DMS114 treated with DMSO at 0.1 percent for 48 hours (cell line): ENCODE measurements around the gene TMOD1.
"Not testable (repeated sequence)": the region's sequence is repeated elsewhere in the genome, so short reads cannot be mapped to it uniquely, and the experiment has no call there.

Experiments used
- DNase-seq: peaks from one replicate; lab custom pipeline; 2025; ENCODE audit not compliant: unreplicated experiment; lab: John Stamatoyannopoulos, UW

TMOD1 gene

DNA sequence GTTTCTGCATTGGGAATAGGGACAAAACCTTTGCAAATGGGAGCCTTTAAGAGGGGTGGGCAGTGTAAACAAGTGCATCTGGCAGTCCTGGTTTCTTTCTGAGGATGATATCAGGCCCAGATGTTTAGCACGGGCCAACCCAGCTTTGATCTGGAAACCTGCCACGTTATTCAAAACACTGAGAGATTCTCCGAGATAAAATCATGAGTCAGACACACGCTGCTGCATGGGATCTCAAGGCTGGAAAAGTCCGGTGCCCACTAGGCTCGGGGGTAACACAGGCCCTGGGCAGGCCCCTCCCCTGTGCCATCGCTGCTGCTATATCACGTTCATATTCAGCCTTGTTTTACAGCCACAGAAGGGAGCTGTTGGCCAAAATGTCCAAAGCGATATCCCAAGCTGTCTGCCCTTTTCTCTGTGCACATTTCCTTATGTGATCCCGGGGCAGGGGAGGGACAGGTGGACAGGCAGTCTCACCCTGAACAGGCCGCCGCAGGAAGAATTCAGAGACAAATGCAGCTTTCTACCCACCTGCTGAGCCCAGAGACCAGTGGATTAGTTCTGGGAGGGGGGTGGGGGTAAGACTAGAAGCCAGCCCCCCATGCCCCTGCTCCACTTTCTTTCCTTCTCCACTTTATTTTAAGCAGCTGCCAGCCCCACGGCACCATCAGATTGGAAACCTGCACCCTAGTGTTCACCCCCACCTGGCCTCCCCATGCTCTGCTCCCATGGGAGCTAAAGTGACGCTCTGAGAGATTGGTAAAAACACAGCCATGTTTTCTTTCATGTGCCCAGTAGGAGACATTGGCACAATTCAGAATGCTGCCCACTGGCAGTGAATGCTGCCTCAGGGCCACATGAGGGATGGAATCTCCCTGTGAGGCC lies 63.1 kb downstream of the TMOD1 start:
- no peak for DNase-seq

DNA sequence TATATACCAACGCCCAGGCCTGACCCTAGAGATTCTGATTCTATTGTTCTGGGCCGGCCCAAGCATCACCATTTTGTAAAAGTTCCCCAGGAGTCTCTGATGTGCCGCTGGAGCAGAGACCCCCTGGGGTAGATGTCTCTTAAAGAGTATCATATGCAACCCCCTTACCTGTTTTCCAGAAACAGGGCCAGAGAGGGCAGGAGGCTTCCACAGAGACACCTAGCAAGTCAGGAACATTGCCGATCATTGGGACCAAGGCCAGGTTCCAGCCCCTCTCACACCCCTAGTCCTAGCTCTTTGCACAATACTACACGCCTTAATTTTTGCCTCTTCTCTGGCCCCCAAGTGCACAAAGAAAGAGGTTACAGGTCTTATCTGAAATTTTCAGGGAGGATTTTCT lies 63.8 kb downstream of the TMOD1 start:
- no peak for DNase-seq

DNA sequence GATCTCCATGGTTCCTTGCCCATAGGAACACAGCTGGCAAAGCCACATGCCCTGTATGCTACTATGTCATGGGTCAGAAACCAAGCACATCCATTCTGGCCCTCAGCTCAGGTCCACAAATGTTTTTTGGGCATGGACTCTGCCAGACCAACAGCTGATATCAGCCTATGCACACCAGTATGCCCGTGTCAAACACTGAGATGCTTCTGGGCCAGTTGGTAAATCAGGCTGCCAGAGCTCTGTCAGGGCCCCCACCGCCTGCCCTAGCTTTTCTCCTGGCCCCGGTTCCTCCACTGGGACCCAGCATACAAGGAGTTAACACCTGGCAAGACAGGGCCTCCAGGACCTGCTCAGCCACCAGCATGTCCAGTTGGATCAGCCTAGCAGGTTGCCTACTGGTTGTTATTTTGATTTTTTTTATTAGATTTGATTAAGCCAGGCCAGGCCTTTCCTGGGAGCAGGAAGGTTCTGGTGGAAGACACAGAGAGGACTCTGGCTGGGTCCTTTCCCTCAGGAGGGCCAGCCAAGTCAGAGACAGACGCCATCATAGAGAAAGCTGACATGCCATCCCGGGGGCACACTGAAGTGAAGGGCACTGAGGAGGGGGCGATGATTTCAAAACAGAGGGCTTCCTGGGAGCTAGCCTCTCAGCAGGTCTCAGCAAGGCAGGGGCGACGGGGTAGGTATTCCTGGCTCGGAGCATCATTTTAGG lies 65.9 kb downstream of the TMOD1 start:
- no peak for DNase-seq

DNA sequence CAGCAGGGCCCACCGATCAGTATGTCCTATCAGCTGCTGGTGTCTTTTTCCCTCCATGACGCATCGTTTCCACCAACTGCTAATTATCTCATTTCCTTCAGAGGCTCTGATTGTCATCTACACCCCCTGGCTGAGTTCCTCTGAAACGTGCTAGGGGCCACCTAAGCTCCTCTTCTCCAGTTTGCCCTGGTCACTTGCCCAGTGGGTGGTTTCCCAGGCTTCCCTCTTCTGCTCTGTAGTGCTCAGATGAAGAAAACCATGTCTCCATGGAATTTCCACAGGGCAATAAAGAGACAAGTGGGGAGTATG lies 66.4 kb downstream of the TMOD1 start:
- DNase-seq = no peak

DNA sequence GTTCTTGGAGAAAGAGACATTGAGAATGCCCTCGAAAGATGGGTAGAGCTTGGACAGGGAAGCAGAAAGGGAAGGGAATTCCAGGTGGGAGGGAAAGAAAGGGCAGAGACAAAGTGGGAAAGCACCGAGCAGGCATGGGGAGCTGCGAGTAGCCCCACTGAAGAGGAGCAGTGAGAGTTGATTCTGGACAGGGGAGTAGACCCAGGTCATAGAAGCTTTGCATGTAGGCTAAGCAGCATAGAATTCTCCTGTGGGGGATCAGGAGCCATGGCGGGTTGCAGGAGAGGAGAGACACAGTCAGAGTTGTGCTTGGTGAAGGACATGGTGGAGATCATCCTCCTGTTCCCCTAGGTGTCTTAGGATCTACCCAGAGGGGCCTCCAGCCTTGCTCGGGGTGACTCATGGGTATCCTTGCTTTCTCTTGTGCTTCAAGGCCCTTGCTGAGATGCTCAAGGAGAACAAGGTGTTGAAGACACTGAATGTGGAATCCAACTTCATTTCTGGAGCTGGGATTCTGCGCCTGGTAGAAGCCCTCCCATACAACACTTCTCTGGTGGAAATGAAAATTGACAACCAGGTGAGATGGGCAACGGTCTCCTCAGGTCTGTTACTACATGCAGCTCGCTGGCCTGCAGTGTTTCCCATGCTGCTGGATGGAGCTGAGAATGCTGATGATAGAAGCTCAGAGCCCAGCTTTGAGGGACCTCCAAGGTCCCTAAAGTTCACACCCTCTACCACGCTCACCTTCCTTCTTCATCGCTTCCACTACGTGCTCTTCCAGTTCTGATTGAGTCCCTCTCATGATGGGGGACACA lies 67.2 kb downstream of the TMOD1 start:
- no peak for DNase-seq

DNA sequence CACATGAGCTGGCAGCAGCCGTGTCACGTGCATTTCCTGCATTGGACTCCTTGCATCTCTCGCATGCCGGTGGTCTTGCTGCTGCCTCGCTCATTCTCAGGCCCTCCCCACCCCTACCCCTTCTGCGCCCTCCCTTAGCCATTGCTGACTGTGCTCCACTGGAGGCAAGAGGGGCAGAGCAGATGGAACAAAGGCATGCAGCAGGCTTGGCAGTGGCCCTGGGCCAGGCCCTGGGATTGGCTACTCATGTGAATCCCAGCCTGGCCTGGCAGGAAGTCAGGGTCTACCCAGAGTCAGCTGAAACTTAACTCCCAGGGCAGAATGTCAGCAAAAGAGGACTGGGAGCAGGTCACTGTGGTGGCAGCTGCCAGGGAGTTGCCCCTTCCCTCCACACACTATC lies 69.4 kb downstream of the TMOD1 start:
- no peak for DNase-seq

DNA sequence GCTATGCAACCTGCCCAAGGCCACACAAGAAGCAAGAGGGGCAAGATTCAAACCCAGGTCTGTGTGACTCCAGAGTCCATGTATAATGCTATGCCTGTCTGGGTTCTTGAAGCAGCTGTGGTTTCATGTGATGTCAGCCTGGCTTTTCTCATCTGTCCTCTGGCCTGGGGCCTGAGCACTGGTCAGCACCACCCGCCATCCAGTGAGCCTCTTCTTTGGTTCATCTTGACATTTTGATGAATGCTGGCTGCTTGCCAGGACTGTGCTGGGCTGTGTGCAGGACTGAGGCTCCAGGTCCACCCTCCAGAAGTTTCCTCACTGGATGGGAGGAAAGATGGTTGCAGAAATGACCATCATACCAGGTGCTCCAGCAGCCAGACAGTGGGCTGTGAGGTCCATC lies 70.2 kb downstream of the TMOD1 start:
- DNase-seq = no peak

DNA sequence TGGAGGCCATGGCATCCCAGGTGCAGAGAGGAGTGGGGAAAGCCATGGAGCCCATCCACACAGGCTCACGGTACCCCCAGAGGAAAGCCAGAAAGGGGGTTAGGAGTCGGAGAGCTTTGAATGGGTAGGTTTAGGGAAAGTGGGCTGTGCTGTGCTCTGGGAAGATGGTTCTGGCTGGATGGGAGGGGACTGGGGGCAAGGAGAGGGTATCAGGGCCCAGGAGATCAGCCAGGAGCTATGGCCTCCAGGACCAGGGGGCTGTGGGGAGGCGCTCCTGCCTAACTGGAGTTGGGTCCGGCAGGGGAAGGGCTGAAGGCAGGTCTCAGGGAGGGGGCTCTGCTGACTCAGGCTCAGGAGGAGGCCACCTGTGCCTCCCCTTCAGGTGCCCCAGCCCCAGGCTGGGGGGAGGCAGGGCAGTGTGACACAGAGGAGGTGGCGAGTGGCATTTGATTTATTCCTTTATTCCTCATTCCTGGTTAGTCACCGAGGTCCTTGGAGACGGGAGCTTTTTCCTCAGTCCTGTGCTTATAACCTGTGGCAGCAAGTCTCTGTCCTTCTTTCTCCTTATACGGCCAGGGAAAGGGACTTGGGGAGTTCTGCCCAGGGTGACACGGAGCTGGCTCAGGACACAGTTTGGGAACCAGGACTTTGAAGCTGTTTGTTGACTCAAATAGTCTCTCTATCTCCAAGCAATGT lies 70.9 kb downstream of the TMOD1 start:
- DNase-seq = no peak

DNA sequence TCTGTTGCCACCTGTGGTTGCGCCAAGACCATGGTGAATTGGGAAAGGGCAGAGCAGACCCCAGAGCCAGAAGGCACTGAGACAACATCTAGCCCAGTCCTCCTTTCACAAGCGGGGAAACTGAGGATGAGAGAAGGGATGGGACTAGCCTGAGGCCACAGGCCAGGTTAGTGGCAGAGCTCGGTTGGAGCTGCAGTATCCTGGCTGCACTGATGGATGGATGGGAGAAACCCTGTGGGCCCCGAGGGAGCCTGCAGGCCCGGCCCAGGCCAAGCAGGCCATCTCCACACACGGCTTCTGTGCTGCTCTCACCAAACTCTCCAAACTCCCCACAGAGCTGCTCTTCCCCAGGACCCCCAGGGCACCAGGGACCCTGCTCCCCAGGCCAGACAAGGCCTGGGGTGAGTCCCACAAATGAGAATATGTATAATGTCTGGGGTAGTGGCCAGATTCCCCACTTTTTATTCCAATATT lies 71.5 kb downstream of the TMOD1 start:
- no peak for DNase-seq

DNA sequence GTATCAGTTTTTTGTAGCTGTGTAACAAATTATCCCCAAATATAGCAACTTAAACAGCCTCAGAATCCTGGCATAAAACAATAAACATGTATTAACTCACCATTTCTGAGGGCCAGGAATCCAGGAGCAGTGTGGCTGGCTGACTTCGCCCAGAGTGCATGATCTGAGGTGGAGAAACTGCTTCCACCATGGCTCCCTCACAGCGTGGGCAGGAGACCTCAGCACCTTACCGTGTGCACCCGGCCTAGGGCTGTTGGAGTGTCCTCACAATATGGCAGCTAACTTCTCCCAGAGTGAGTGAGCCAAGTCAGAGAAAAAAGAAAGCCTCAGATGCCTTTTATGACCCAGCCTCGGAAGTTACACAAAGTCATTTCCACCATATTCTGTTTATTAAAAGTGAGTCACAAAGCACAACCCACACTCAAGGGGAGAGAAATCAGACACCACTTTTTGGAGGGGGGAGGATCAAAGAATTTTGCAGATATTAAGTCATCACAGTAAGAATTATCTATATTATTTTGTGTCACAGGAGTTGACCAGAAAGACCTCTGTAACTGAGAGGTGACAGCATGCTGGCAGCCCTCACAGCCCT lies 72.1 kb downstream of the TMOD1 start:
- DNase-seq = no peak

DNA sequence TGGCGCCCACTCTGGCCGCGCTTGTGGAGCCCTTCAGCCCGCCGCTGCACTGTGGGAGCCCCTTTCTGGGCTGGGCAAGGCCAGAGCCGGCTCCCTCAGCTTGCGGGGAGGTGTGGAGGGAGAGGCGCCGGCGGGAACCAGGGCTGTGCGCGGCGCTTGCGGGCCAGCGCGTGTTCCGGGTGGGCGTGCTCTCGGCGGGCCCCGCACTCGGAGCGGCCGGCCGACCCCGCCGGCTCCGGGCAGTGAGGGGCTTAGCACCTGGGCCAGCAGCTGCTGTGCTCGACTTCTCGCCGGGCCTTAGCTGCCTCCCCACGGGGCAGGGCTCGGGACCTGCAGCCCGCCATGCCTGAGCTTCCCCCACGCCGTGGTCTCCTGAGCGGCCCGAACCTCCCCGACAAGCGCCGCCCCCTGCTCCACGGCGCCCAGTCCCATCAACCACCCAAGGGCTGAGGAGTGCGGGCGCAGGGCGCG lies 72.7 kb downstream of the TMOD1 start:
- DNase-seq = not testable (repeated sequence)

DNA sequence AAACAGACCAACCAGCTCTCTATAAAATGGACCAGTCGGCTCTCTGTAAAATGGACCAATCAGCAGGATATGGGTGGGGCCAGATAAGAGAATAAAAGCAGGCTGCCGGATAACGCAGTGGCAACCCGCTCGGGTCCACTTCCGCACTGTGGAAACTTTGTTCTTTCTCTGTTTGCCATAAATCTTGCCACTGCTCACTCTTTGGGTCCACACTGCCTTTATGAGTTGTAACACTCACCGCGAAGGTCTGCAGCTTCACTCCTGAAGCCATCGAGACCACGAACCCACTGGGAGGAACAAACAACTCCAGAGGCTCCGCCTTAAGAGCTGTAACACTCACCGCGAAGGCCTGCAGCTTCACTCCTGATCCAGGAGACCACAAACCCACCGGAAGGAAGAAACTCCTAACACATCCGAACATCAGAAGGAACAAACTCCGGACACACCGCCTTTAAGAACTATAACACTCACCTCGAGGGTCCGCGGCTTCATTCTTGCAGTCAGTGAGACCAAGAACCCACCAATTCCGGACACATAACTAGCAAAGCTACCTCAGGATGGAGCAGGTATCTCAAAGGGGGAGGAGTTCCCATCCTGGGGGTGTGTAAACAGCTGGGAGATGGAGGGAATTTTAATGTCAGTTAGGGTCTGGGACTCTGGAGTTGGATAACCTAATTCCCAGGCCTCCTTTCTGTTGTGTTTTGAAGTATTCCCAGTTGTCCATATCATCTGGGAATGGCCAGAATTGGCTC lies 73.6 kb downstream of the TMOD1 start:
- not testable (repeated sequence) for DNase-seq

DNA sequence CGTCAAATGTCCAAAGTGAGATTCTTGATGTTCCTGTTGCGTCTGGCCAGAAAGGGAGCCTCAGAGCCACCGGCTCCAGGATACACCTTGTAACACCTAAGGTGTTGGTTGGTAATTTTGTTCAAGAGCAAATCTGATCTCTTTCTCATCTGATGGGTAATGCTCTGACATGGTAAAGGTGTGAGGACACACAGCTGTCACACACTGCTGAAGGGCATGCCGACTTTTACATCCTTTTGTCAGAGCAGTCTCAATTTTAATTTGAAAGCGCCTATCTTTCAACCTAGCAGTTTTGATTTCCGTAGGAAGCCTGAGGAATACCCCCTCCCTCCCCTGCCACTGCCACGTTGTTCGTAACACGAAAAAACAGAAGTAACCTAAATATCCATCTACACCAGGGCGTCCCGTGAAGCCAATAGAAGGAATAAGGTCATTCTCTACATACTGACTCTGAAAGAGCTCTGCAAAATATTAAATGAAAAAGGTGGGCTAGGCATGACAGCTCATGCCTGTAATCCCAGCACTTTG lies 74.3 kb downstream of the TMOD1 start:
- DNase-seq = no peak

DNA sequence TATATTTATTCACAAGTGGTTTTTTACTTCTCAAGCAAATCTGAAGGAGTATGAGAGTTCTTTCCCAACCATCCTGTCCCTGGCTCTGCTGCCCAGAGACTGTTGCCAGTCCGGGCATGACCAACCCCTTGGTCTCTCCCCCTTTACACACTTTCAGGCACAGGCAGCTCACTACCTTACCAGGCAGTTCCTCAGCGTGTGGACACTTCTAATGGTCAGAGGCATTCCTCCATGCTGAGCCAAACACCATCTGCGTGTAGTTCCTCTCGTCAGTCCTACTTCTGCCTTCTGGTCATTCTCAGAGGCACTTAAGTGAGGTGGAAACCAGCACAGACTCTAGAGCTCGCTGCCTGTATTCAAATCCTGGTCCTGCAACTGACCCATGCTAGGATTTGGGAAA lies 75.6 kb downstream of the TMOD1 start:
- DNase-seq = no peak

DNA sequence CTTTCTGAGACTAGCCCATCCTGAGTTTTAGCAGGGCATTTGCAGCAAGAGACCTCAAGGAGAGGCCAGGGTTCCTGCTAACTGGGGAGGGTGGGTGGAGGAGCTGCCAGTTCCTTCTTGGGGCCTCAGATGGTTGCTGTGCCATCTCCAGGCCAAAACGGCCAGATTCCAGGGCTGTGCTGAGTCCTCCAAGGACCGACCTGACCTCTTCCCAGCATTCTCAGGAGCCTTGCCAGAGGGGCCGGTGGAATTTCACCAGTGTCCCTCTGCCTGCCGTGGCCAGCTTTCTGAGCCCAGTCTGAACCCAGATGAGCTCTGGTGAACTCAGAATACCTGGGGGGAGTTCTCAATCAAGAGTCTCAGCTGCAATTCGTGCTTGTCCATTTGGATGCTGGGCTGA lies 77.4 kb downstream of the TMOD1 start:
- no peak for DNase-seq

DNA sequence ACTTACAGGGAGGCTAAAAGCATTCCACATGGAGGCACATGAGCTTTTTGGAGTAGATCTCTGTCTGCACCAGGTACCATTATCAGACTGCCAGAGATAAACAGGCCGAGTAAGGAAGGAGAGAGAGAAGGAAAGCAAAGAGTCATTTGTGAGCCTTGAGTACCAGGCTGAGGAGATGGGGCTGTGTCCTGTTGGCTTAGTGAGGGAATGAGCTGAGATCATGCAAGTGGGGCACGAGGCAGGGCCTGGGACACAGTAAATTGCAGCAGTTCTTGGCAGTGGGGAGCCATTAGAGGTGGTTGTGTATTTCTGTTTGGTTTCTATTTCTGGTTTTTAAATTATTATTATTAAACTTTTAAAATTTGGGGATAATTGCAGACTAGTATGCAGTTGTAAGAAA lies 78.4 kb downstream of the TMOD1 start:
- no peak for DNase-seq

DNA sequence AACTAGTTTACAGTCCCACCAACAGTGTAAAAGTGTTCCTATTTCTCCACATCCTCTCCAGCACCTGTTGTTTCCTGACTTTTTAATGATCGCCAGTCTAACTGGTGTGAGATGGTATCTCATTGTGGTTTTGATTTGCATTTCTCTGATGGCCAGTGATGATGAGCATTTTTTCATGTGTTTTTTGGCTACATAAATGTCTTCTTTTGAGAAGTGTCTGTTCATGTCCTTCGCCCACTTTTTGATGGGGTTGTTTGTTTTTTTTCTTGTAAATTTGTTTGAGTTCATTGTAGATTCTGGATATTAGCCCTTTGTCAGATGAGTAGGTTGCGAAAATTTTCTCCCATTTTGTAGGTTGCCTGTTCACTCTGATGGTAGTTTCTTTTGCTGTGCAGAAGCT lies 80.1 kb downstream of the TMOD1 start:
- DNase-seq = not testable (repeated sequence)

DNA sequence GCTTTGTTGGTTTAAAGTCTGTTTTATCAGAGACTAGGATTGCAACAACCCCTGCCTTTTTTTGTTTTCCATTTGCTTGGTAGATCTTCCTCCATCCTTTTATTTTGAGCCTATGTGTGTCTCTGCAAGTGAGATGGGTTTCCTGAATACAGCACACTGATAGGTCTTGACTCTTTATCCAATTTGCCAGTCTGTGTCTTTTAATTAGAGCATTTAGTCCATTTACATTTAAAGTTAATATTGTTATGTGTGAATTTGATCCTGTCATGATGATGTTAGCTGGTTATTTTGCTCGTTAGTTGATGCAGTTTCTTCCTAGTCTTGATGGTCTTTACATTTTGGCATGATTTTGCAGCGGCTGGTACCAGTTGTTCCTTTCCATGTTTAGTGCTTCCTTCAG lies 83.3 kb downstream of the TMOD1 start:
- DNase-seq = not testable (repeated sequence)

DNA sequence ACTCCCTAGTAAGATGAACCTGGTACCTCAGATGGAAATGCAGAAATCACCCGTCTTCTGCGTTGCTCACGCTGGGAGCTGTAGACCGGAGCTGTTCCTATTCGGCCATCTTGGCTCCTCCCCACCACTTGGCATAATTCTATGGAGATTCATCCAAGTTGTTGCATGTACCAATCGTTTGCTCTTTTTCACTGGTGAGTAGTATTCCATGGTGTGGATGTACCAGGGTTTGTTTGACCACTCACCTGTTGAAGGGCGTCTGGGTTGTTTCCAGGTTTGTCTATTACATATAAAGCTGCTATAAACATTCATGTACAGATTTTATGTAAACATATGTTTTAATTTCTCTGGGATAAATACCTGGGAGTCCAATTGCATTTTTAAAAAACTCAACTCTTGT lies 85.4 kb downstream of the TMOD1 start:
- not testable (repeated sequence) for DNase-seq

DNA sequence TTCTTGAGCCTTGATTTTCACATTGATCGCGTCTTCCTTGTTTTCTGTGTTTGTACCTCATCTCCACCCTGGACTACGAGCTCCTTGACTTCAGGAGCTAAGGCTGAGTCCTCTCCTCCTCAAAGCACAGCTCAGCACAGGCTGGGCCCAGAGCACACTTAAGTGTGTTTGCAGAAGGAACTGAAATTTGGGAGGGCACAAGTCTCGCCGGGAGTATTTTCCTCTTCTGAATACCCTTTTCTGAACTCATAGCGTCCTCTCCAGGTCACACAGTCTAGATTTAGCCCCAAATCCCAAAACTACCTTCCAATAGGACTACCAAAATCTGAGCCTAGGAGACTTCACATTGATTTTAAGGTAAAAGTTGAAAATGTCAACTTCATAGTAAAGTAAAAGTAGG lies 90.1 kb downstream of the TMOD1 start:
- no peak for DNase-seq
